ENCODE results near the gene KRTAP6-1. TPM values are rescaled to one million over a fixed set of nuclear protein-coding genes. Genes with fewer than 3 reads are reported as not detected.

KRTAP6-1 gene
- total RNA-seq, 1 donor: not detected

DNA sequence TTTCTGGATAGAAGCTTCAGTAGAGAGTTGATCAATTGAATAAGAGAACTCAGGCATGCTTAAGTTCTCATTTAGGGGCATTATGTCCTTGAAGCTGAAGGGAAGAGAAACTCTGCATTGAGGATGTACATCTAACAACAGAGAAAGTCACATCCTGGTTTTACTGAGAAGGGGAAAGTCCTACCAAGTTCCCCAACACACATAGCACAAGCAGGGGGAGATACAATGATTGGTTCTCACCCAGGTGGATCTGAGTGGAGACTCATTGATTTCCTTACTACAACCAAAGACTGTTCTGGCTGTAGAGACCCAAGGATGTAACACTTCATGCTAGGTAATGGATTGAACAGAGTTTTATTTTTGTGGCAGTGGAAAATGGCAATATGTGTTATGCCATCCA, 1.5 kb upstream of the KRTAP6-1 start:
- TF ChIP-seq, protein P1, sequence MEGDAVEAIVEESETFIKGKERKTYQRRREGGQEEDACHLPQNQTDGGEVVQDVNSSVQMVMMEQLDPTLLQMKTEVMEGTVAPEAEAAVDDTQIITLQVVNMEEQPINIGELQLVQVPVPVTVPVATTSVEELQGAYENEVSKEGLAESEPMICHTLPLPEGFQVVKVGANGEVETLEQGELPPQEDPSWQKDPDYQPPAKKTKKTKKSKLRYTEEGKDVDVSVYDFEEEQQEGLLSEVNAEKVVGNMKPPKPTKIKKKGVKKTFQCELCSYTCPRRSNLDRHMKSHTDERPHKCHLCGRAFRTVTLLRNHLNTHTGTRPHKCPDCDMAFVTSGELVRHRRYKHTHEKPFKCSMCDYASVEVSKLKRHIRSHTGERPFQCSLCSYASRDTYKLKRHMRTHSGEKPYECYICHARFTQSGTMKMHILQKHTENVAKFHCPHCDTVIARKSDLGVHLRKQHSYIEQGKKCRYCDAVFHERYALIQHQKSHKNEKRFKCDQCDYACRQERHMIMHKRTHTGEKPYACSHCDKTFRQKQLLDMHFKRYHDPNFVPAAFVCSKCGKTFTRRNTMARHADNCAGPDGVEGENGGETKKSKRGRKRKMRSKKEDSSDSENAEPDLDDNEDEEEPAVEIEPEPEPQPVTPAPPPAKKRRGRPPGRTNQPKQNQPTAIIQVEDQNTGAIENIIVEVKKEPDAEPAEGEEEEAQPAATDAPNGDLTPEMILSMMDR (IDR thresholded peaks at IDR 0.05; ENCODE audit: insufficient read depth, low read length): no peak
- no peak for DNase-seq (ENCODE audit: low read depth)
- no peak overlapping the region for H3K4me3 ChIP-seq (ENCODE audit: low read depth, low read length)

DNA sequence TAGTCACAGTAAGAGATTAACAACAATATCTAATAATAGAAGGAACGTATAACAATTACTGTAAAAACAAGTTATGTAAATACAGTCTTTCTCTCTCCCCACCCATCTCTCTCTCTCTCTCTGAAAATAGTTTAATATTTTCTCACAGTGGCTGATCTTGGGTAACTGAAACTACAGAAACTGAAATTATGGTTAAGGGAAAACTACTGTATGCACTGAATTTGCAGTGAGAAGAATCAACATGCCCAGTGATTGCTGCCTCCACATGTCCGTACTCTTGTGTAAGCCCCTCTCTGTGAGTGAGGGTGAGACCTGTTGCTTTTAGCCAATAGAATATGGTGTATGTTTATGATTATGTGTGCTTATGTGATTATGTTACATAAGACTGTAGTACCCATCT, 1.6 kb downstream of the KRTAP6-1 start:
- no peak for DNase-seq (ENCODE audit: low read depth)
- no peak overlapping the region for H3K4me3 ChIP-seq (ENCODE audit: low read depth, low read length)
- TF ChIP-seq, protein P1 (IDR thresholded peaks at IDR 0.05; ENCODE audit: insufficient read depth, low read length): no peak

DNA sequence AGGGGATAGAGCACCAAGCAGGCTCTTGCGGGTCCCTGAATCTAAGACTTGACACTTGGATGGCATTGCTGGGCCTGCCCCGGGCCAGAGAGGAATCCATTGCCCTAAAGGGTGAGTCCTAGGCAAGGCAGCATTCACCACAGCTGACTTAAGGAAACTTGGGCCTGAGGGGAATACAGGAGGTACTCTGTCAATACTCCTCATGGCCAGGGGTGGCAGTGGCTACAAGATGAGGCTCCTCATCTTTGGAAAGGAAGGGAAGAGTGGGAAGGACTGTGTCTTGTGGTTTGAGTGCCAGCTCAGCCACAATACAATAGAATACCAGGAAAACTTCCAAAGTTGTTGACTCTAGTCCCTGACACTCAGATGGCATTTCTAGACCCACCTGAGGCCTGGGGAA, 7.8 kb downstream of the KRTAP6-1 start:
- TF ChIP-seq, protein P1 (IDR thresholded peaks at IDR 0.05; ENCODE audit: insufficient read depth, low read length): no peak
- DNase-seq (ENCODE audit: low read depth): no peak
- H3K4me3 ChIP-seq (ENCODE audit: low read depth, low read length): no peak overlapping the region

DNA sequence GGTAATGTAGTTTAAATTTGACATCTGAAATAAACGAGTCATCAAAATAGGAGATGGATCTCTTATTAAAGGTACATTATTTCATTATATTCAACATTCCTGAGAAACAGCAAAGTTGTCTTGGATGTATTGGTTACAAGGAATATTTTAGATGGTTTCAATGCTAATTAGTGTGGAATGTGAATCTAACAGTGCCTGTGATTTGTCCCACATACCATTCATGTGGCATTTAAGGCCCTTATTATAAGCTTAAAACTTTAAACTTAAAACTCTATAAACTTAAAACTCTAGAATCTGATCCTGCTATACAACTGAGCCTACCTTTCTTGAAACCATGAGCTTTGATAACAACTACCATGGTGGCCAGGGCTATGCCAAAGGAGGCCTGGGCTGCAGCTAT, 12.9 kb downstream of the KRTAP6-1 start, which contains the start of gene KRTAP22-1:
KRTAP22-1 (plus strand) TSS at position 301 of the 400 bp plus-strand sequence.
- TF ChIP-seq, protein P1 (IDR thresholded peaks at IDR 0.05; ENCODE audit: insufficient read depth, low read length): no peak
- no peak within 1 kb of the TSS for H3K4me3 ChIP-seq (ENCODE audit: low read depth, low read length)
- no peak for DNase-seq (ENCODE audit: low read depth)

DNA sequence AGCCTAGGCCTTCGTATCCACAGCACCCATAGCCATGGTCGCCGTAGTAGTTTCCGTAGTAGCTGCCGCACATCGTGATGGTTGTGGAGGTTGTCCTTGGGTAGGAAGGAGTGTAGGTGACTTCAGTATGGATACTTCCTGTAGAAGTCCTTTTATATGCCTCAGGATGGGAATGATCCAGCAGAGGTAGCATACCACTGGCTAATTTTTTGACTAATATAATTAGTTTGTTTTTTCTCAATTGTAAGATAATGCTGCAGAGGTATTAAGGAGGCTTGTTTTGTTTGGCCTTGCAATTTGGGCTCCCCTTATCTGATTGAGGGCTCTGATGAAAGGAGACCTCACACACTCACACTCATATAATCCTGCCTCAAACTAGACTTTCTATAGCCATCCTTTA, 14.9 kb downstream of the KRTAP6-1 start, which contains the start of gene KRTAP6-2:
KRTAP6-2 (minus strand) TSS at position 101 of the 400 bp plus-strand sequence; CDS start at position 73, 28 bp downstream.
- TF ChIP-seq, protein P1 (IDR thresholded peaks at IDR 0.05; ENCODE audit: insufficient read depth, low read length): no peak
- H3K4me3 ChIP-seq (ENCODE audit: low read depth, low read length): no peak within 1 kb of the TSS
- no peak for DNase-seq (ENCODE audit: low read depth)

DNA sequence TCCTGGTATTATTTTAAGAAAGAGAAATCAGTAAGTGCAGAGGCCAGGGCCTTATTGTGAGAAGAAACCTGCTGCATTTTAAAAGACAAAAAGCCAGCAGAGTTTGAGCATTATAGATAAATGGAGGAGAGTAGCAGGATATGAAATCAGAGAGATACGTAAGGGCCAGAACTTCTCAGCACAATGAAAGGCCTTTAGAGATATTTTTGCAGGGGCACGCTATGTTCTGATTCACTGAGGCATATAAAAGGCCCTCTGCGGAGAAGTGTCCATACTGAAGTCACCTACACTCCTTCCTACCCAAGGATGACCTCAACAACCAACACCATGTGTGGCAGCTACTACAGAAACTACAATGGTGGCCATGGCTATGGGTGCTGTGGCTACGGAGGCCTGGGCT, 21.6 kb downstream of the KRTAP6-1 start, which contains the start of gene KRTAP6-3:
KRTAP6-3 (plus strand) TSS at position 301 of the 400 bp plus-strand sequence; CDS start at position 307, 6 bp downstream.
- H3K4me3 ChIP-seq (ENCODE audit: low read depth, low read length): no peak within 1 kb of the TSS
- no peak for DNase-seq (ENCODE audit: low read depth)
- TF ChIP-seq, protein P1 (IDR thresholded peaks at IDR 0.05; ENCODE audit: insufficient read depth, low read length): no peak

DNA sequence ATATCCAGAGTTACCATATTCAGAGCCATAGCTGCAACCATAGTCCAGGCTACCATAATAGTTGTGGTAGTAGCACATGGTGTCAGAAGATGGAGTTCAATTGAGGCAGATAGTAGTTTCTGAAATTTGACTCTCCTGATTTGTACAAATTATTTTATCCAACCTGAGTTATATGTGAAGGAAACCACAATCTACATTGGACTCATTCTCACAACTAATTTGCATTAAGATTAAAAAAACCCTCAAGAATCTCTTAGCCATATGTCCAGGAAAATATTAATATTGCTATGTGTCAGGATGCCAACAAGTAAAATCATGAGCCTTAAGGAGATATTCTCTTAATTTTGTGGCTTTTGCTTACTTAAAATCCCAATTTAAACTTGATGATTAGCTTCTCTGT, 23.4 kb downstream of the KRTAP6-1 start, which contains the start of gene KRTAP22-2:
KRTAP22-2 (minus strand) TSS at position 101 of the 400 bp plus-strand sequence.
- H3K4me3 ChIP-seq (ENCODE audit: low read depth, low read length): no peak within 1 kb of the TSS
- TF ChIP-seq, protein P1 (IDR thresholded peaks at IDR 0.05; ENCODE audit: insufficient read depth, low read length): no peak
- DNase-seq (ENCODE audit: low read depth): no peak

All from fibroblast of the aortic adventitia (primary cell).